ENCODE data around the gene ROR2.
"Not testable (repeated sequence)": the region's sequence is repeated elsewhere in the genome, so short reads cannot be mapped to it uniquely, and the experiment has no call there.

The ROR2 gene

DNA sequence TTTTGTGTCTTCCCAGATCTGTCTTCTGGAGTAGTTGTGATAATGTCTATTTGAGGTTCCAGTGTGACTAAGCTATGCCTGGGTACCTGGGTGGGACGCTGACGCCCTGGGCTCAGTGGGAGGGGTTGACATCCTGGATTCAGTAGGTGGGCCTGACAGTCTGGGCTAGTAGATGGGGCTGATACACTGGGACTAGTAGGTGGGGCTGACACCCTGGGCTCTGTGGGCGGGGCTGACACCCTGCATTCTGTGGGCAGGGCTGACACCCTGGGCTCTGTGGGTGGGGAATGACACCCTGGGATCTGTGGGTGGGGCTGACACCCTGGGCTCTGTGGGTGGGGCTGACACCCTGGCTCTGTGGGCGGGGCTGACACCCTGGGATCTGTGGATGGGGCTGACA is 153.5 kb downstream of the ROR2 start:
- not testable (repeated sequence) for DNase-seq (ENCODE audit: low read depth)

DNA sequence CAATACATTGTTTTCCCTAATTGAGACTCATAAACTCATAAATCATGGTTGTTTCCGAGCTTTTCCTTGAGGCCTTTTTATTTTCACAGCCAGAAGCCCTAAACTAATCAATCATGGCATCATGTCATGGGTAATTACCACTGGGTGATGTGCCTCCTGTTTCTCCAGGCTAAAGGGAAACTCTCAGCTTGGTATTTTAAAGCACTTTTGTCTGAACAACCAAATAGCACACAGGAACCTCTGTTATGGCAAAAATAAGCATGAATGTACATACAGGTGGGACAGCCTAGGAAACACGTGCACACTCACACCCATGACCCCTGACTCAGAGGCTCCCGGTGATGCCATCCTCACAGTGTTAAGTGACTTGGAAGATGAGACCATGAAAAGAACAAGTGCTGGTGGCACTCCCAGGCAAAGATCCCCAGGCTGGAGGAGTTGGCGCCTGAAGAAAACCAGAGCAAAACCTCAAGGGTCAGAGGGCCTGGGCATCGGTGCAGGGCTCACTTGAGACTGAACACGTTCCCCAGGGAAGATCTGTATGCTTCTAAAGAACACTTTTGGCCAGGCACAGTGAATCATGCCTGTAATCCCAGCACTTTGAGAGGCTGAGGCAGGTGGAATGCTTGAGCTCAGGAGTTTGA is 154.3 kb downstream of the ROR2 start:
- no peak for DNase-seq (ENCODE audit: low read depth)

- not testable (repeated sequence) for DNase-seq (ENCODE audit: low read depth)
Observed at GRCh38 chr9:91793371-91793770, 156.7 kb downstream of the ROR2 start.

GRCh38 chr9:91790917-91791316 is 159.1 kb downstream of the ROR2 start:
- no peak for DNase-seq (ENCODE audit: low read depth)

GRCh38 chr9:91789941-91790340 is 160.1 kb downstream of the ROR2 start:
- no peak for DNase-seq (ENCODE audit: low read depth)

DNA sequence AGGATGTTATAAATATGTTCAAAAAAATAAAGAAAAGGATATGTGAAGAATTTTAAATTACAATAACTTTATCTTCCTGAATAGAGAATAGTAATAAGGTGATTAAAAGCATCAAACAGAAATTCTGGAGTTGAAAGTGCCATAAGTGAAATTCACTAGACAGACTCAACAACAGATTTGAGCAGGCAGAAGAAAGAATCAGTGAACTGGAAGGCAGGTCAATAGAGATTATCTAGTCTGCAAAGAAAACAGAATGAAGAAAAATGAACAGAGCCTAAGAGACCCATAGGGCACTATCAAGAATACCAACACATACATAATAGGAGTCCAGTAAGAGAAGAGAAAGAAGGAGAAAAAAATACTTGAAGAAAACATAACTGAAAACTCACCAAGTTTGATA is 162.1 kb downstream of the ROR2 start:
- no peak for DNase-seq (ENCODE audit: low read depth)

- no peak for DNase-seq (ENCODE audit: low read depth)
Observed at GRCh38 chr9:91786132-91786896, 163.7 kb downstream of the ROR2 start.

GRCh38 chr9:91785447-91785842 is 164.6 kb downstream of the ROR2 start:
- DNase-seq (ENCODE audit: low read depth), result no peak

GRCh38 chr9:91784673-91785446 is 165.2 kb downstream of the ROR2 start:
- no peak for DNase-seq (ENCODE audit: low read depth)

- no peak for DNase-seq (ENCODE audit: low read depth)
Observed at GRCh38 chr9:91783876-91784672, 166.0 kb downstream of the ROR2 start.

GRCh38 chr9:91783411-91783810 is 166.6 kb downstream of the ROR2 start:
- no peak for DNase-seq (ENCODE audit: low read depth)

- no peak for DNase-seq (ENCODE audit: low read depth)
Observed at GRCh38 chr9:91782708-91783214, 167.3 kb downstream of the ROR2 start.

- DNase-seq (ENCODE audit: low read depth), result no peak
Observed at GRCh38 chr9:91781906-91782305, 168.1 kb downstream of the ROR2 start.

DNA sequence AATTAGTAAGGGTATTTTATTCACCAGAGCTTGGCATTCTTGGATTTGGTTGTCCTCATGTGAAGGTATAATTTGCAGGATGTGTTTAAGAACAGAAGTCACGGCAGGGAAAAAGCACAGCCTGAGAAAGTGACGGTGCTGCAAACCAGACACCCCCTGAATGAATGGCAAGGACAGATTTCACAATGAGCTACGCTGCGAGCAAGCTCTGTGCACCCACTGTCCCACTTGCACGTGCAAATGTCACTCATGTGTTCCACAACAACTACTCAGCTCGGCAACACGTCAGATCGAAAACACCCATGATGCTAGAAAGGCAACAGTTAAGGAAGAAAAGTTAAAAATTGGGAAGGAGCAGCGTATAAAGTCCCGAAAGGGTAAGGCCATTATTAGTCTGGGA is 168.9 kb downstream of the ROR2 start:
- no peak for DNase-seq (ENCODE audit: low read depth)

GRCh38 chr9:91778031-91778430 is 172.0 kb downstream of the ROR2 start:
- no peak for DNase-seq (ENCODE audit: low read depth)

- DNase-seq (ENCODE audit: low read depth), result peak; percentile 68
Observed at GRCh38 chr9:91777292-91777830, 172.7 kb downstream of the ROR2 start.

DNA sequence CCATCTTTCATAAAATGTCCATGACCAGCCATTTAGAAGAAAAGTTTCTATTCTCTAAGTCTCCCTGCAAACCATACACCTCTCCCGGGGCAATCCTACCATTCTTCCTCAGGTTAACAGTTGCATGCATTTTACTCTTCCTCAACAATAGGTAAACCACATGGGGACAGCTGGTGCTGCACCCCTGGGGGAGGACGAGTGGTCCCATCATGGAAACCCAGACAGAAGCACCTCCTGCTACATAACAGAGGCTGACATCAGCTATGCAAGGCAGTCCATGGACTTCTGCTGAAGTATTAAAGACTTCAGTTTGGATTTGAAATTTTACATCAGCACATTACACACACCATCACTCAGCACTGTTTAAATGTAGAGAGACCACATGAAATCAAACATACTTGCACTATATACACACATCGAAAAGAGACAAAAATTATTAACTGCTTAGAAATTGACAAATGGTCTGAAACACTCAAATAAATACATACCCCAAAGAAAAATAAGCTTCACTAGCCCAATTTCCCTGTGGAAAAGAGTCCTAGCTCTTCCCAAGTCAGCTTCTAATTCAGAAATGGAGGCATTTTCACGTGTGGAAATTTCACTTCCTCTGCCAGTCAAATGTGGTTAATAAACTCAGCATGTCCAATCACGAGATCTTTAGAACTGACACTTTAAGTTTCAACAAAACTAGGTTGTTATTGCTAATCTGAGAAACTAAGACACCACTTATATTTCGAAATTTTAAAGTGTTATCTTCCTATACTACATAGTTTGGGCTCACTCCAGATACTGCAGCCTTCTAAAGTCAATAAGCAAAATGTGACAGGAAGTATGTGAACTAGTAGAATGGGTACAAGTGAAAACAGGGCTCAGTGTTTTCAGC is 173.4 kb downstream of the ROR2 start:
- DNase-seq (ENCODE audit: low read depth), result peak; percentile 49

DNA sequence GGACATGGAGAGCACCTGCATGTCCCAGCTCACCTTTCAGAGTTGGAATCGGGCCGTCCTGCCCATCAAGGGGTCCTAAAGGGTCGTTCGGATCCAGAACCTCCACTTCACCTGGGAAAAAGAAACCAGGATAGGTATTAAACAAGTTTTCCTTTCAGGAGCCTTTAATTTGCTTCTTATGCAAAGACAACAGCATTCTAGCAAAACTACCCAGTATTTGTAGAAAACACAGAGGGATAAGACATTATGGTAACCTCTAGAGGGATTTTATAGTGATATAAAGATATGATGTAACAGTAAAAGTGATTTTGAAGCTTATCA is 174.4 kb downstream of the ROR2 start:
- no peak for DNase-seq (ENCODE audit: low read depth)

DNA sequence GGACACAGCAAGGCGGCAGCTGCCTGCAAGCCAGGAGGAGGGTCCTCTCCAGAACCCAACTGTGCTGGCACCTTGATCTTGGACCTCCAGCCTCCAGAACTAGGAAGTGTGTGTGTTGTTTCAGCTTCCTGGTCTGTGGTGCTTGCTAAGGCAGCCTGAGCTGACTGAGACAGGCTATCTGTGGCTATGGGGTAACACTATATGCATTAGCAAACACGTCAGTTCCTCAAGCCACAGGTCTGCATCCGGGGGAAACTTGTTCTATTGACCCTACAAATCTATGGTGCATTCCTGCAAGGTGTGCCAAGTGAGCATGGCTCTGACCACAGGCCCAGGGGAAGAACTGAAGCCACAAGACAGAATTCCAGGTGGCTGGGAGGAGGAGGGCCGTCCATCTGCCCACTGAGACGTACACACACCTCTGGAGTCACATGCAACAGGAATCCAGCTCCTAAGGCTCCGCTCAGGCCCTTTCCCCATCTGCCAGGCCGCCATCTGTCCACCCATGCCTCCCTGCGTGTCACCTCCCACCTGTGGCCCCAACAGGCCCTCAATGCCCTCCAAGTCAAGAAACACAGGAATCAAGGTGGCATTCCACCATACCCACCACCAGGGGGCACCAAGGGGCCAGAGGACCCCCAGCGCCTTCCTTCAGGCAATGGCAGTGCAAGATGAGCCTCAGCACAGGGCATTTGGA is 174.9 kb downstream of the ROR2 start:
- peak; percentile 57 for DNase-seq (ENCODE audit: low read depth)

GRCh38 chr9:91773156-91773555 is 176.9 kb downstream of the ROR2 start:
- no peak for DNase-seq (ENCODE audit: low read depth)
